HG03520 (cell line): ENCODE data around the gene PTPRE.
A peak's percentile ranks its signal among the peaks of the same experiment; 100 is the strongest.

Experiments used
- ATAC-seq: cut with Tn5 transposase; IDR thresholded peaks from one replicate; pipeline ENCODE4 v1.9.1; 2021; ENCODE audit warnings: mild to moderate bottlenecking, moderate library complexity; ENCODE audit not compliant: unreplicated experiment

The PTPRE gene

GRCh38 chr10:128018691-128019090 lies 111.8 kb downstream of the PTPRE start:
- ATAC-seq = no peak

GRCh38 chr10:128022261-128023196 lies 115.6 kb downstream of the PTPRE start:
- ATAC-seq = no peak

GRCh38 chr10:128024426-128024825 lies 117.5 kb downstream of the PTPRE start:
- ATAC-seq = no peak

GRCh38 chr10:128025437-128025836 lies 118.5 kb downstream of the PTPRE start:
- no peak for ATAC-seq

GRCh38 chr10:128025951-128026350 lies 119.0 kb downstream of the PTPRE start:
- no peak for ATAC-seq

- no peak for ATAC-seq
These were observed 119.9 kb downstream of the PTPRE start for GRCh38 chr10:128026615-128027300.

- ATAC-seq = no peak
These were observed 120.4 kb downstream of the PTPRE start for GRCh38 chr10:128027306-128027705.

- ATAC-seq = no peak
These were observed 121.1 kb downstream of the PTPRE start for GRCh38 chr10:128027822-128028507.

- no peak for ATAC-seq
These were observed 121.8 kb downstream of the PTPRE start for GRCh38 chr10:128028508-128029289.

GRCh38 chr10:128029290-128029651 lies 122.4 kb downstream of the PTPRE start:
- ATAC-seq = no peak

- ATAC-seq = no peak
These were observed 122.9 kb downstream of the PTPRE start for GRCh38 chr10:128029731-128030369.

- no peak for ATAC-seq
These were observed 123.7 kb downstream of the PTPRE start for GRCh38 chr10:128030498-128031072.

GRCh38 chr10:128031216-128031615 lies 124.3 kb downstream of the PTPRE start:
- no peak for ATAC-seq

- ATAC-seq = no peak
These were observed 125.6 kb downstream of the PTPRE start for GRCh38 chr10:128032466-128032865.

GRCh38 chr10:128035557-128035973 lies 128.7 kb downstream of the PTPRE start:
- peak; percentile 79 for ATAC-seq

- no peak for ATAC-seq
These were observed 129.2 kb downstream of the PTPRE start for GRCh38 chr10:128036011-128036615.

GRCh38 chr10:128036746-128037543 lies 130.0 kb downstream of the PTPRE start:
- ATAC-seq = no peak

- ATAC-seq = no peak
These were observed 133.2 kb downstream of the PTPRE start for GRCh38 chr10:128040096-128040495.

- no peak for ATAC-seq
These were observed 133.8 kb downstream of the PTPRE start for GRCh38 chr10:128040681-128041080.
